CD4-positive, alpha-beta T cell treated with Interleukin-15 for 1 hour (primary cell): ENCODE data around the gene ARMC3.

Experiments
- DNase-seq: peaks from one replicate; pipeline ENCODE4 v3.0.0-alpha.2; 2020

Gene ARMC3

DNA sequence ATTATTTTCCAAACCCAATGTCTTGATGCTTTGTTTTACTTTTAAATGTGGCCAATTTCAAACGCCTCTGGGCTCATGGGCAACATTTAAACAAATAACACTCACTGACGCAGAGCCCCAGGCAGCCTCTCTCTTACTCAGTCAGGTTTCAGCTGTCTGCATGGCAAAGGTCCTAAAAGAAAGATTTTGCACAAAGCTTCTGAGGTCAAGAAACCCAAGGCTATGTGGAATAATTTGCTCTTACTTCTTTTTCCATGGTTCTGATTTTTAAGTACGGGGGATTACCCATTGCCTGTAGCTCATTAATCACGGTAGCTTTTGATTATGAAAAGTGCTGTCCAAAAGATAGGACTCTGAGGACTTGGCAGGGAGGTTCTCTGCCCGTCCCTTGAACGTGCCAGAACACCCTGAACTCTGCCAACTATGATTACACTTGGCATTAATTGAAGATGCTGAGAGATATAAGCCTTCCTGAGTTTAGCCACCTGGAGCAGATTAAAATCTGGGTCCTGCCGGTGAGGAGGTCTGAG lies 153.4 kb downstream of the ARMC3 start:
- no peak for DNase-seq

- no peak for DNase-seq
These were observed 154.0 kb downstream of the ARMC3 start for GRCh38 chr10:23081891-23082290.
